HG03457 (cell line): Measurements from ENCODE around the gene TSPEAR.
"Not testable (repeated sequence)": the region's sequence is repeated elsewhere in the genome, so short reads cannot be mapped to it uniquely, and the experiment has no call there.

Source experiments
- ATAC-seq: cut with Tn5 transposase; IDR thresholded peaks from one replicate; pipeline ENCODE4 v1.9.1; 2021; ENCODE audit warnings: moderate number of reproducible peaks; ENCODE audit not compliant: unreplicated experiment

Gene TSPEAR

DNA sequence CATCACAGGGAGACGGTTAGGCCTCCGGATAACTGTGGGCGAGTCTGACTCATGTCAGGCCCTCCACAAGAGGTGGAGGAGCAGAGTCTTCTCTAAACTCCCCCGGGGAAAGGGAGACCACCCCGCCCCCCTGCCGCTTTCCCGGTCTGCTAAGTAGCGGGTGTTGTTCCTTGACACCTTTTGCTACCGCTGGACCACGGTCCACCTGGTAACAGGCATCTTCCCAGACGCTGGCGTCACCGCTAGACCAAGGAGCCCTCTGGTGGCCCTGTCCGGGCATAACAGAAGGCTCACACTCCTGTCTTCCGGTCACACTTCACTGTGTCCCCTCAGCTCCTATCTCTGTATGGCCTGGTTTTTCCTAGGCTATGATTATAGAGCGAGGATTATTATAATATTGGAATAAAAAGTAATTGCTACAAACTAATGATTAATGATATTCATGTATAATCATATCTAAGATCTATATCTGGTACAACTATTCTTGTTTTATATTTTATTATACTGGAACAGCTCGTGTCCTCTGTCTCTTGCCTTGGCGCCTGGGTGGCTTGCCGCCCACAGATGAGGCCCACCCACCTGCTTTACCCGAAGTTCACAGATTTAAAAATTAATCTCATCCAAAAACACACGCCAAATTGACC, 231.7 kb downstream of the TSPEAR start:
- ATAC-seq, result not testable (repeated sequence)

DNA sequence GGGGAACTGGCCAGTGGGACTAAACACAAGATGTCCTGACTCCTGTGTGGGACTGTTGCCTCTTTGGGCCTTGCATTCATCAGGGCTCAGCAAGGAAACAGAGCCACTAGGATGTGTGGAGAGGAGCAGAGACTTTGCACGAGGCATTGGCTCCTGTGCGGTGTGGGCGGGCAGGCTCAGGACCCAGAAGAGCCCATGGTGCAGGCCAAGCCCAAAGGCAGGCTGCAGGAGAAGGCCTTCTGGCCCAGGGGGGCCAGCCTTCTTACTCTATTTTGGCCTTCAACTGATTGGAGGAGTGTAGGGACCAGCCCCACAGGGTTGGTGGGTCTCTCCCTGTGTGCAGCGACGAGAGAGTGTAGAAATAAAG, 232.6 kb downstream of the TSPEAR start:
- no peak for ATAC-seq

DNA sequence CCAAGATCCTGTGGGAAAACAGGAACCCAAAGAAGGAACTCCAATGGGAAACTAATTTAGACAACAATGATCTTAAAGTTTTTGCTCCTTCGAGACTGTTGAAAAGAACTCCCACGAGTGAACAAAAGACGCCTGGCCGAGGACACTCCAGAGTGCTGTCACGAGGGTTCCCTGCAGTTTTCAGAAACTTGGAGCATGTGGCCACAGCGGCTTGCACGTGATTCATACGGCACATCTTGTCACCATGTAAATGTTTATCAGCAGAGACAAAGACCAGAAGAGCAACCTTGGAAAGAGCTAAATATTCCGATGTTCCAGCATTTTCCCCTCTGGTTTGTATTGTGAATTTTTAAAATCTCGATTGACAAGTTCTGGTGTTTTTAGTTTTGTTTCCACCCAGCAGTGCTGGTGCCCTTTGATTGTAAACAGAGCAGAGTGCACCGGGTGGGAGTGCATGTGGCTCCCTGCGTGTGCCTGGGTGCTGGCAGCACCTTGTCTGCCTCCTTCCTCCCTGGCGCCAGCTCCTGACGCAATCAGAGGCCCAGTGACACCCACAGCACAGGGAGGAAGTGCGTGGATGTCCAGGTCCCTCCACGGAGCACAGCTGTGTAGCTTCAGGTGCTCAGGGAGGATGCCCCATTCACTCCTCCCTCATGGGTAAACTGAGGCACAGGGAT, 233.1 kb downstream of the TSPEAR start:
- no peak for ATAC-seq

DNA sequence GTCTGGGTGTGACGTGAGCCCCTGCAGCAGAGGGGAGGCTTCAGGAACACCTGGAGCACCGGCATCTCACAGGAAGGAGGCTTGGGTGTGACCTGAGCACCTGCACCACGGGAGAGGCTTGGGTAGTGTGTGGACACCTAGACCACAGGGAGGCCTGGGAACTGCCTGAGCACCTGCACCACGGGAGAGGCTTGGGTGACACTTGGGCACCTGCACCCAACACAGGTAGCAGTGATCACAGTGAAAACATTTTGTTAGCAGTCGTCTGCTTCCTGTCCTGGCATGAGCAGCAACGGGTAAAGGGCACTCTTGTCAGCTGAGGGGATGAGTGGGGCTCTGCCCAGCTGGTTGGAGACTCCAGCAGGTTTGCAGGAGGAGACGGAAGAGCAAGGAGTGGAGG, 233.7 kb downstream of the TSPEAR start:
- no peak for ATAC-seq

DNA sequence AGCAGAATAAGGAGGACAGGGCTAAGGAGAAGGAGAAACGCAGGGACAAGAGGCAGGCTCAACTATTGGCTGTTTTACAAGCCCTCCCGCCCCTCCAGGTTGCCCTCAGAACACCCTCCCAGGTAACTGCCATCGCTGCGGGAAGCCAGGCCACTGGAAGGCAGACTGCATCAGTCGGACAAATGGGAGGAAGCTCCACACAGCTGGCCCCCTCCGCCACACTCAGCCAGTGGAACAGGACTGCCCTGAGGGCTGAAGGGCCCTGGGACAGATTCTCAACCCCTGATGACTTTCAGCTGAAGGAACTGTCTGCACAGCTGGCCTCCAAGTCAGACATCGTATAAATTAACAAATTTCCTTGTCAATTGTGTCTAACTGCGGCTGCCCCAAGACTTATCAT, 234.2 kb downstream of the TSPEAR start:
- no peak for ATAC-seq

DNA sequence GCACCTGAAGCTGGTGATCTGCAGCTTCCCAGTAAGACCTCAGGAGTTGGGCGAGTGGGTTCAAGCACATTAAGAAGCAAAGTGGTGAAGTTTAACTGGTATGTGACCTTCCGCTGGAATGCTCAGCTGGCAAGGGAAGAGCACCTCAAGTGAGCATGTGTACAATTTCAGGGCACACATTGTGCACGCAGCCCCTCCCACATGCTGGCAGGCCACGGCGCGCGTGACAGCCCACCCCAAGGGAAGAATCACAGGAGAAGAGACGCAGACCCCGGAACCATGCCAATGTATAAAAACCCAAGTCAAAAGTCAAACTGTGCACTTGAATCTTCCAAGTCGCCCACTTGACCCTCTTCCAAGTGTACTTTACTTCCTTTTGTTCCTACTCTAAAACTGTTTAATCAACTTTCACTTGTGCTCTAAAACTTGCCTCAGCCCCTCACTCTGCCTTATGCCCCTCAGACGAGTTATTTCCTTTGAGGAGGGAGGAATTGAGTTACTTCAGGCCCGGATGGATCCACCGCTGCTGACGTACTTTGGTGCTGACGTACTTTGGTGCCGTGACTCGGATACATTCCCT, 236.0 kb downstream of the TSPEAR start:
- no peak for ATAC-seq

DNA sequence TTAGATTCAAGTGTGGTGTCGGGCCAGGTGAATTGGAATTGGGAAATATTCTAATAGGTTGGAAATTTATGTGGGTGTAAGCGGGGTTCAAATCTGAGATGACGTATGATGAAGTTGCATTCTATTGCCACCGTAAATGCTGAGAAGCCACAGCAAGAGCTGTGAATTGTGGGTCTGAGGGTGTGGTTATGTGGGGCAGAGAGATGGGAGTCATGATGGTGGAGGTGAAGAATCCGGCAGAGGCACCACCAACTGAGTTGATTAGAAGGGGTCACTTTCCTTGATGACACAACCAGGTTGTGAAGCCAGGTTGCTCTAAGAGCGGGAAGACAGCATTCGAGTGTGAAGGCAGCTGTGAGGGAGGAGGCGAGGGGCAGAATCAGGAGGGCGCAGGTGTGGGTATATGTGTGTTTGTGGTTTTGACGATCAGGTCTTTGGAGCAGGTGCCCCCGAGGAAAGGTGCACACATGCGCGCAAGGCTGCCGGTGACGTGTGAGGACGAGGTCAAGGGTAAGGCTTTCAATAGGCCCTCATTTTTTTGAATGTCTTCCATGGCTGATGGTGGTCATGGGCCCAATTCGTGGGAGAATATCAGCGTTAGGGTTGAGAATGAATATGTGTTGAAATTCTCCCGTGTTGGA, 237.3 kb downstream of the TSPEAR start:
- ATAC-seq, result no peak

DNA sequence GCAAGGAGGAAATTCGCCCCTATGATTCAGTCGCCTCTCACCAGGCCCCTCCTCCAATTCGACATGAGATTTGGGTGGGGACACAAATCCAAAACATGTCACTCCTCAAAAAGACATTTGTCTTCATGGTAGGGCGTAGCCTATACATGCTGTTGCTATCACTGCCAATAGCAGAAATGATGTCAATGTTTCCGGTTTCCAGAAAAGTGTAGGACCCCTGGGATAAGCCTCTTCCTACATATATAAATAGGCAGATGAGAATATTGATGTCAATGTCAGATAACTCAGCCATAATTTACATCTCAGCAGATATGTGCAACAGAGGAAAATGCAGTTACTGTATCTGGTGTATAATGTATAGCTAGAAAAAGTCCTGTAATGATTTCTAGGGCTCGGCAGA, 239.4 kb downstream of the TSPEAR start:
- ATAC-seq, result no peak

DNA sequence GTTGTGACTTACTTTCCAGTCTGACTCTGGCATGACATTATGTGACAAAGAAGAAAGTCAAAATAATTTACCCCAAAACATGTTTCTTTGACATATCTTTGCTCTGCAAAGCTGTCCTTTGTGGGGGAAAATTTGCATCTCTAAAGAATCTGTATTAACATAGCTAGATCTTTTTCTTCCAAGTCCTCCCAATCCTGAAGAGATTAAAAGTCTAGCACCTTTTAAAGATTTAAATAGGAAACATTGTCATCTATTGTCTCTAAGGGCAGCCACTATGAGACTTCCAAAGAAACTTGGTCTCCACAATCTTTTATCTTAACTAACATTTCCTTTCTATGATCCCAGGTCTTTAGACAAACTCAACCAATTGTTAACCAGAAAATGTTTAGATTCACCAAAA, 240.0 kb downstream of the TSPEAR start:
- no peak for ATAC-seq

DNA sequence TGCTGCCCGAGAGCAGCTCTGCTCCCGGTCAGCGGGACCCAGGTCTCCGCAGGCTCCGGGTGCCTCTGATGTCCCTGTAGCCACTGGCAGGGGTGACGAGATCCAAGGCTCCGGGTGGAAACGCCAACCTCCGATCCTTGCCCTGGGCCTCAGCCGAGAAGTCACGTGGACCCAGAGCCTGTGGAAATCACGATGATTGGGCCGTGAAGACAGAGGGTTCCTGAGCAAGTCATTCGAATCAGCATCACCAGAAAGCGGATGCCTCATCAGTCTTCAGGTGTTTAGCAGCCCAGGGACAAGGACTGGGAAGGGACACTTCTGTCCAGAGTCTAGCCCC, 243.5 kb downstream of the TSPEAR start:
- no peak for ATAC-seq

DNA sequence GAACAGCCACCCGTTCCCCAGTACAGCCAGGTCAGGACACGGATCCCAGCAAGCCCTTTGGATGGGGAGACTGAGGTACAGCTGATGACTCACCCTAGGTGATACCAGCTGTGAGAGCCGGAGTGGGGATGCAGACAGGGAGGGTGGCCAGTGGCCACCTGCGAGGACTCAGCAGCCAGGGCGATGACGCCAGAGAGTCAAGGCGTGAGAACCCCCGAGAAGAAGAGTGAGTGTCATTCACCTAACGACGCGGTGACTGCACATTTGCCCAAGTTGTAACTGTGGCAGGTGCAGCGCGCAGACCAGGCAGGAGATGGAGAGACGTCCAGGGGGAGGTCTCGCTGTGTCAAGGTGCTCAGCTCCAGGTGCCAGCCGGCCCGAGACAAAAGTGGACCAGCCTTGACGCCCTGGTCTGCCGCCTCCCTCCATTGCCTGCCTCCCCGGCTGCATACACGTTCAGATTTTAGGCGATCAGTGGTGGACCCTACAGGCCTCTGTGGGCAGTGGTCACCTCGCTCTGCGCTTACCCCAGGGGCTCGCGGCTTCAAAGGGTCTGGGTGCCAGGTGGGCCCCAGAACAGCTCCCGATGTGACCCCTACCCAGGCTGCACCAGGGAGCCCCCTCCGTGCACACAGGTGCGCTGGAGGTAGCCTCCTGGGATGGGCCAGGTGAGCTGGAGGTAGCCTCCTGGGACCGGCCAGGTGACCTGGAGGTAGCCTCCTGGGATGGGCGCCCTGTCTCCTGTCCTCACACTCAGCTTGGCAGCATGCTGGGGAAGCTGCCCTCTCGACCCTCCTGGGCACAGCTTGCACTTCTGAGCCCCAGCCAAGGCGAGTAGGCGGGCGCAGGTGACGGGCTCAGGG, 244.1 kb downstream of the TSPEAR start:
- ATAC-seq, result no peak

DNA sequence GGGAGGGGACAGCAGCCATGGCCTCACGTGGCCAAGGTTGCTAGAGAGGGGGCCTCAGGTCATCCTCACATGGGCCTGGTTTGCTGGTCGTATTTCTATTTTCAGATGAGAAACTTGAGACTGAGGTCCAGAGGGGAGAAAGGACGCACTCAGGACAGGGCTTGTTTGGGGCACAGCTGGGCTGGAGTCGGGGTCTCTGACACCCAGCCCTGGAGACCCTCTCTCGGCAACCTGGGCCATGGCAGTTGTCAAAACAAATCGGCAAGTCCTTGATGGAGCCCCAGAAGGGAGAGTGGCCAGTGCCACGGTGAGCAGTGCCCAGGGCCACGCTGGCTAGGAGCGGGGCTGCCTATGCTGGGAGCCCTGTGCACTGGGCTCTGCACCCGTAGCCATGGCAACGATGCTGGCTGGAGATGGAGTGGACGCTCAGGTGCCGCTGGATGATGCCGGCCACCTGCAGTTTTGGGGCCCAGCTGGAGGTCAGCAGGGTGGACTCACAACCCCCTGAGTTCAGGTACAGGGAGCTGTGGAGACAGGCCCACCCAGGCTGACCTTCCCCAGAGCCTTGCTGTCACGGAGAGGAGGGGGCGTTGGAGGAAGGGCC, 244.9 kb downstream of the TSPEAR start:
- ATAC-seq, result no peak

DNA sequence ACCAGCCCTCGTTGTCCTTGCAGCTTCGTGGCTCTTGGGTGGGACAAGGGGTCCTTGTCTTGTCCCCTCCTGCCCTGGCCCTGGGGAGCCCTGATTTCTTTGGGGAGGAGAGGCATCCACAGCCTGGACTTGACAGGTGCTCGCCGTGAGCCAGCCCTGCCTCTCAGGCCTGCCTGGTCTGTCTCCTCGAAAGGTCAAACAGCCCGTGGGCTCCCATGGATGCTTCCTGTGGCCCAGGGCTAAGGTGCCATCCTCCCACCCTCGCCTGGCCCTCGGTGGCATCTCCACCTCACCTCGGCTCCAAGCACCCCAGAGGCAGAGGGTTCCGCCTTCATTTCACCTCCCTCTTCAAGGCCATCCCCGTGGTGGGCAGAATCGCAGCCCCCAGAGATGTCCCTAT, 247.0 kb downstream of the TSPEAR start:
- ATAC-seq, result no peak

DNA sequence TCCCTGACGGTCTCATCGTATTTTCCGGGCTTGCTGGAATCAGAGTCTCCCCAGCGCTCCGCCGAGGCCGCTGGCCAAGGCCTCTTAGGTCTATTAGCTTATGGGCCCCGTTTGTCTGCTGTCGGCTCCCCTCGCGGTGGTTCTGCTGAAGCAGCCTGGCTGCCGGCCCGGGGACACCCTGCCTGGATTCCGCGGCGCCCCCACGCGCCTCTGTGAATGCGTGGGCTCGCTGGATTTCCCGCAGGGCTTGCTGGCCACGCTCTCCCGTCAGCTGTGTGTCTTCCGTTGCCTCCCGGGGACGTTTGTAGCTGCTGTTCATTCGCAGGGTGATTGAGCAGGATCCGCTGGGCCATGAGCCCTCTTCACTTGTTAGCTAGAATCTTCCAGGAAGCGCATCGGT, 247.6 kb downstream of the TSPEAR start:
- no peak for ATAC-seq

DNA sequence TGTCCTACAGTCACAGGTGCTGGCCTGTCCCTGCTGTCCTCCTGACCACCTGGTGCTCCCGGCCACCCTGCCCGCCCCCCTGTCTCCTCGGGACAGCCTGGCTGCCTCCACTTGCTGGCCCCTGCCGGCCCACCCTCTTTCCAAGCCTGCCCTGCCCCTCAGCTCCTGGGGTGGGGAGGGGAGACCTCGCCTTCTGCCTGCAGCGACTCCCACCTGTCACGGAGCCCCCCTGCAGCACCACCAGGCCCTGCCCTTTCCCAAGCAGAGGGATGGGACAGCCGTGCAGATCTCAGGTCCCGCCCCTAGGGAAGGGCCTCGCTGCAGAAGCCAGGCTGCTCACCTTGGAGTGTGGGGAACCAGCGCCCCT, 248.6 kb downstream of the TSPEAR start:
- no peak for ATAC-seq

DNA sequence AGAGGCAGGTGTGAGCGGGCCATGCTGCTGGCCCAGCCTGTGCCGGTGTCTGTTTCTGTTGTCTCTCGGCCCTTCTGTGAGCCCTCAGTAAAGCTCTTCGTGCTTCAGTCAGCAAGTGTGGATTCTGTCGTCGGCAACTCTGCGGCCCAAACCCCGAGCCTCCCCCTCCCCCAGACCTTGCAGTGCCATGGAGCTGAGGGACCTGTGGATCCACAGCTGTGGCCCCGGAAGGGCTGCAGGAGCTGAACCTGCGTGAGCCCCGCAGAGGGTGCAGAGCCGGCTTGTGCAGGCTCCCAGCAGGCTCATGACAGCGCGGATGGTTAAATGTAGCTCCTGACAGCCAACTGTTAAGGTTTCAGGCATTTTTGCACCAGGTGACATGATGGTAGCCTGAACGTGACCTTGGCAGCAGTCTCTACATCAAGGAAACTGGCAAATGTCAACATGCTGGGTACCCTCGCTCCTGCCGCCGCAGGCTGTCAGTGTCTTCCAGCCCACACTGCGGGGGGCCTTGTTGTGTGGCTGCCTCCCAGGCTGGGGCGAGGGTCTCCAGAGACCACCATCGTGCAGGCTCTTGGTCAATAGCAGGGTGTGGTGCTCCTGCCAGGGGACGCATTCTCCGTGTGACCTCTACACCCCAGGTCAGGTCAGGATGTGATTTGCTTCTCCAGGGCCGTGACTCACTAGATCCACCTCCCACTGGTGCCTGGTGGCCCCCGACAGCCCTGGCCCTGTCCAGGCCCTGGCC, 249.1 kb downstream of the TSPEAR start:
- ATAC-seq, result no peak

DNA sequence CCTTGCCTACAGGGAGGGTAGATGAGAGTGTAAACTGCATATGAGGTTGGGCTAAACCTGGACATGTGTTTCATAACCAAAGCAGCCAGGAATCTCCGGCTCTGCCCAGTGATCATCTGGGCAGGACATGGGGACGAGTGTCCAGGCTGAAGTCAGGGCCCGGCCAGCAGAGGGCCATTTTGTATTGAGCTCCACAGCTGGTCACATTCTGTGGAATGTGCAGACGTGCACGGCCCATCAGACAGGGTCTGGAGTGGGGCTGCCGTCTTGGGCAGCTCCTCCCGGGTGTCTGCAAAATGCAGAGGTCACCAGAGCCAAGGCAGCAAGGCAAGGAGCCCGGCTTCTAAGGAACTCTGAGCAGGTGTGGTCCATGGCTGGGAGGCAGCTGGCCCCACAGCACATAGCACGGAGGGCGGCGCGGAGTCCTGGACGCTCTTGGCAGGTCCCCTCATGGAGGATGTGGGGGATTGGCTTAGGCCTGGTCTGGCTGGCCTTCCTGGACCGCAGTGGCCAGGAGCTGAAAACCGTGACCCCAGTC, 249.8 kb downstream of the TSPEAR start:
- ATAC-seq, result no peak

DNA sequence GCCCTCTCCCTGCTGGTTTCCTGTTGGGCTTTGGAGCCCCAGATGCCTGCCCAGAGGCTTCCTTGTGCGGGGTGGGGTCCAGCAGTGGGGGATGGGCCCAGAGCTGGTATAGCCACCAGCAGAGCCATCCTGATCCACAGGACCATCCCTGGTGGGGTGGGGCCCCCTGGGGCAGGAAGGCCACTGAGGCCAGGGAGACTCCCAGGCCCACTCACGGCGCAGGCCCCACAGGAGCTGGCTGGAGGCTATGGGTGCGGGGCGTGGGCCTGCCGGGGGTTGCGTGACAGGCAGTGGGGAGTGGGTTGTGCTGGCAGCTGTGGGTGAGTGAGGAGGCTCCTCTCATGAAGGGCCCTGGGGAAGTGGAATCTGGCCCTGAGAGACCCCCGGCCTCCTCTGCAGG, 250.4 kb downstream of the TSPEAR start:
- no peak for ATAC-seq

DNA sequence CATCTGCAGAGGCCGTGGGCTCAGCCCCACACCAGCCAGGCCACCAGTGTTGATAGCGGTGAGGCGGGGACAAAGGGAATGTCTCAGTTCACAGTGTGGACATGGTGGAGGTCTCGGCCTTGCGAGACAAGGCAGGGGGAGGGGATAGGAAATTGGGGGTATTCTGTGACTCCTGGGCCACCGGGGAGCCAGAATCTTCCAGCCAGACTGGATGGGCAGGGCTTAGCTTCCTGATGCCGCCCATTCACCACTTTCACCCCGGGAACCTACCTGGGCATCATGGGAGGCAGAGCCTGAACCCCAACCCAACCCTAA, 251.0 kb downstream of the TSPEAR start:
- no peak for ATAC-seq

DNA sequence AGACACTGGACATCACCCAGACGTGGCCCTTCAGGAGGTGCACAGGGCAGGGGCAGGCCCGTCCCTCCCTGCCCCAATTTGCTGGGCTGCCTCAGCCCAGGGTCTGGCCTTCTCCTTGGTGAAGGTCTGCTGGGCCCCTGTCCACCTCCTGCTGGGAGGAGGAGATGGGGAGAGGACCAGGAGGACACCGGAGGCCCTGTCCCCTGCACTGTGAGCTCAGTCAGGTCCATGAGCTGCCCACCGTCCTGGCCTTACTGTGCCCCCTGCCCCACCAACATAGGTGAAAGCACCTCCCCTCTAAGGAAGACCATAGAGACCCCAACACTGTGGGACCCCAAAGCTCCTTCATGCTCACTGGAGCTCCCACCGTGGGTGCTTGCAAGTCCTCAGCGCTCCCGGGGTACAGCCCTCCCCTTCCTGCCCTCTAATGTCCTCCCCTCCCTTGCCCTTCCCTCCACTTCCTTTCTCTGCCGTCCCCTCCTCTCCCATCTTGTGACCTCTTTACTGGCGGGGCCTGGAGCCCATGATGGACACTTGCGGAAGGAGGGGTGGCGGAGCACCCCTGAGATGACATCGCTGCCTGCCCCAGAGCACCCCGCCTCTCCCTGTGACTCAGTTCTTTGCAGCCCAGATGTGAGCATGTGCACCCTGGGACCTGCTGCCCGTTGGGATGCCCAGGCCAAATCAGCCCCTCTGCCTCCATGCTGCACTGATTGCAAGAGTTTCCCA, 251.5 kb downstream of the TSPEAR start:
- ATAC-seq, result no peak
